K562 (cell line): Measurements from ENCODE around the gene ZNF736. TPM values are rescaled to one million over a fixed set of nuclear protein-coding genes. Genes with fewer than 3 reads are reported as not detected.

Source experiments
- ATAC-seq: fragments of 200-7000 bp; cut with Tn5 transposase; 3 replicates; pipeline ENCODE4 v1.9.1; 2020; ENCODE audit warnings: moderate library complexity
- BruUV-seq: library from RNA; stranded (reverse); fragments of 400-500 nt; replicated peaks from 2 replicates; lab custom pipeline; 2021; lab: Mats Ljungman, UMichigan
- CTCF ChIA-PET: fragments of 300-600 bp; formaldehyde crosslinking; extraction: SDS; loops from one replicate; lab custom pipeline; 2021; ENCODE audit warnings: low intra/inter-chr PET ratio; lab: Yijun Ruan, JAX
- POLR2A ChIA-PET: fragments of 300-600, 350-650 bp; sonication (Branson Sonifier 250); formaldehyde crosslinking; extraction: SDS; loops from one replicate; lab custom pipeline; 2021; ENCODE audit warnings: antibody characterized with exemption, inconsistent platforms; lab: Yijun Ruan, JAX
- DNase-seq, 4 experiments: peaks; one replicate each; pipeline versions ENCODE4 v3.0.0 to v3.0.0-alpha.2; 2011 to 2018; ENCODE audit warnings: low spot score in 3 of 4, mixed read lengths in 3 of 4; ENCODE audit errors: extremely low read depth in 1 of 4
- FAIRE-seq: peaks from 2 replicates; lab custom pipeline; 2011; peaks lifted over from hg19 to GRCh38; lab: Jason Lieb, UNC
- H2AFZ ChIP-seq: 2 replicates; pipeline ENCODE4 v1.6.0; 2011; ENCODE audit warnings: low read depth, low read length, control low read depth, inconsistent platforms
- H3K27ac ChIP-seq: fragments of 200-600 bp; 3 replicates; pipeline ENCODE4 v1.8.0; 2011; ENCODE audit warnings: low read depth, mild to moderate bottlenecking, control low read depth, inconsistent platforms, low read length, moderate library complexity, mixed read lengths; ENCODE audit errors: extremely low read depth
- H3K27me3 ChIP-seq, 2 experiments: fragments of 300-600 bp in 1 of 2; 2 replicates in 1 of 2; 3 replicates in 1 of 2; pipeline versions ENCODE4 v1.6.0 to v1.8.0; 2011; ENCODE audit warnings: inconsistent platforms in 2 of 2, low read length in 2 of 2, mild to moderate bottlenecking in 1 of 2, mixed read lengths in 1 of 2, moderate library complexity in 1 of 2; ENCODE audit not compliant: control insufficient read depth in 2 of 2, insufficient read depth in 2 of 2
- H3K36me3 ChIP-seq: fragments of 300-600 bp; 3 replicates; pipeline ENCODE4 v1.8.0; 2011; ENCODE audit warnings: mild to moderate bottlenecking, low read length, inconsistent platforms; ENCODE audit not compliant: control insufficient read depth, insufficient read depth
- H3K4me1 ChIP-seq, 2 experiments: fragments of 200-600 bp in 1 of 2; replicated peaks in 1 of 2; 2 replicates in 1 of 2; 3 replicates in 1 of 2; pipeline versions ENCODE4 v1.5.1 to v1.8.0; 2011; ENCODE audit warnings: inconsistent platforms in 2 of 2, low read length in 2 of 2, mild to moderate bottlenecking in 1 of 2, mixed read lengths in 1 of 2, moderate library complexity in 1 of 2; ENCODE audit not compliant: control insufficient read depth in 2 of 2, insufficient read depth in 2 of 2
- H3K4me2 ChIP-seq: 2 replicates; pipeline ENCODE4 v1.6.1; 2011; ENCODE audit warnings: low read length, control low read depth, inconsistent platforms, mixed read lengths; ENCODE audit not compliant: insufficient read depth
- H3K4me3 ChIP-seq: fragments of 200-600 bp; sonication (generic), shearing (Covaris generic); 2 replicates; pipeline ENCODE4 v1.5.1; 2016; ENCODE audit warnings: control low read depth, inconsistent platforms
- H3K79me2 ChIP-seq: fragments of 200-600 bp; 3 replicates; pipeline ENCODE4 v1.8.0; 2011; ENCODE audit warnings: low read length, inconsistent platforms; ENCODE audit not compliant: control insufficient read depth, insufficient read depth
- H3K9ac ChIP-seq, 2 experiments: 2 replicates each; pipeline versions ENCODE4 v1.6.0 to v1.6.1; 2011; ENCODE audit warnings: low read depth in 2 of 2, low read length in 2 of 2, control low read depth in 1 of 2, inconsistent platforms in 1 of 2, mild to moderate bottlenecking in 1 of 2, mixed read lengths in 1 of 2; ENCODE audit not compliant: insufficient read depth in 1 of 2
- H3K9me1 ChIP-seq: one replicate; pipeline ENCODE4 v1.6.0; 2011; ENCODE audit warnings: inconsistent platforms, mild to moderate bottlenecking, low read length, moderate library complexity; ENCODE audit not compliant: control insufficient read depth, insufficient read depth
- H3K9me3 ChIP-seq: replicated peaks from 2 replicates; pipeline ENCODE4 v1.5.1; 2011; ENCODE audit warnings: low read depth, low read length, inconsistent platforms; ENCODE audit not compliant: control insufficient read depth, insufficient read depth
- H4K20me1 ChIP-seq: replicated peaks from 2 replicates; pipeline ENCODE4 v1.6.1; 2011; ENCODE audit warnings: low read length, inconsistent platforms, mixed read lengths; ENCODE audit not compliant: control insufficient read depth, insufficient read depth
- CEBPB ChIP-seq: fragments of 450-650 bp; IDR thresholded peaks from 2 replicates; pipeline ENCODE4 v1.6.1; 2016; ENCODE audit warnings: missing genetic modification characterization, missing compliant biosample characterization
- CREB3L1 ChIP-seq: fragments of 450-650 bp; IDR thresholded peaks from 2 replicates; pipeline ENCODE4 v1.6.1; 2014; ENCODE audit warnings: low read depth, mild to moderate bottlenecking, moderate library complexity, borderline replicate concordance
- CREM ChIP-seq: IDR thresholded peaks from 2 replicates; pipeline ENCODE4 v1.6.1; 2014; ENCODE audit warnings: antibody characterized with exemption, low read depth
- EP400 ChIP-seq: fragments of 450-650 bp; IDR thresholded peaks from 2 replicates; pipeline ENCODE4 v1.6.1; 2017; ENCODE audit warnings: antibody characterized with exemption, mild to moderate bottlenecking, moderate library complexity
- HCFC1 ChIP-seq: IDR thresholded peaks from 2 replicates; pipeline ENCODE4 v1.6.1; 2012; ENCODE audit warnings: low read depth, low read length, improper control_type of control experiment
- L3MBTL2 ChIP-seq: fragments of 450-650 bp; IDR thresholded peaks from 2 replicates; pipeline ENCODE4 v1.6.1; 2016; ENCODE audit warnings: mild to moderate bottlenecking, moderate library complexity
- MAX ChIP-seq: sonication (generic); formaldehyde crosslinking; IDR thresholded peaks from 2 replicates; pipeline ENCODE4 v1.9.0; 2022; ENCODE audit warnings: mild to moderate bottlenecking, missing genetic modification reagents
- MBD2 ChIP-seq: sonication (generic); IDR thresholded peaks from 2 replicates; pipeline ENCODE4 v1.6.1; 2016; ENCODE audit warnings: low read depth, borderline replicate concordance
- NCOA1 ChIP-seq: fragments of 450-650 bp; IDR thresholded peaks from 2 replicates; pipeline ENCODE4 v1.6.1; 2016; ENCODE audit warnings: low read depth
- NR2C1 ChIP-seq, 2 experiments: fragments of 450-650 bp; IDR thresholded peaks; 2 replicates each; pipeline ENCODE4 v1.6.1; 2017; ENCODE audit warnings: mild to moderate bottlenecking in 2 of 2, antibody characterized with exemption in 1 of 2, inconsistent platforms in 1 of 2, missing compliant biosample characterization in 1 of 2, missing genetic modification characterization in 1 of 2
- NRF1 ChIP-seq, 2 experiments: fragments of 450-650 bp; IDR thresholded peaks in 1 of 2; conservative IDR thresholded peaks in 1 of 2; 2 replicates each; pipeline ENCODE4 v1.6.1; 2014; ENCODE audit warnings: mild to moderate bottlenecking in 2 of 2
- PHF8 ChIP-seq: fragments of 200-600 bp; sonication (generic); IDR thresholded peaks from 2 replicates; pipeline ENCODE4 v1.6.1; 2012; ENCODE audit warnings: mixed run types, mild to moderate bottlenecking, inconsistent platforms, low read length, moderate library complexity, borderline replicate concordance
- POLR2A ChIP-seq: fragments of 450-650 bp; conservative IDR thresholded peaks from 2 replicates; pipeline ENCODE4 v1.6.1; 2016
- POLR2G ChIP-seq: fragments of 200-400 bp; formaldehyde crosslinking; IDR thresholded peaks from 2 replicates; pipeline ENCODE4 v1.6.1; 2017; ENCODE audit warnings: low read depth, mild to moderate bottlenecking, antibody characterized with exemption, low read length, moderate library complexity
- SIX5 ChIP-seq, 2 experiments: IDR thresholded peaks; 2 replicates each; pipeline ENCODE4 v1.6.1; 2011; ENCODE audit warnings: low read length in 2 of 2, borderline replicate concordance in 1 of 2, low read depth in 1 of 2, mild to moderate bottlenecking in 1 of 2, moderate library complexity in 1 of 2; ENCODE audit not compliant: insufficient read depth in 1 of 2
- SP1 ChIP-seq: sonication (generic); formaldehyde crosslinking; IDR thresholded peaks from 2 replicates; pipeline ENCODE4 v1.8.1; 2022; ENCODE audit warnings: mild to moderate bottlenecking, missing genetic modification reagents
- STAG1 ChIP-seq: sonication (generic); formaldehyde crosslinking; IDR thresholded peaks from 2 replicates; pipeline ENCODE4 v1.5.0; 2020; ENCODE audit warnings: missing genetic modification reagents, borderline replicate concordance
- ZBTB2 ChIP-seq: fragments of 450-650 bp; IDR thresholded peaks from 2 replicates; pipeline ENCODE4 v1.6.1; 2016; ENCODE audit warnings: antibody characterized with exemption
- WGBS: fragments of 100-300 bp; shearing (Covaris generic); methylation state at CpG from one replicate; pipeline ENCODE4 v1.1.6; 2016; ENCODE audit warnings: low coverage, mixed read lengths; ENCODE audit not compliant: insufficient coverage; ENCODE audit errors: missing lambda C conversion rate; 5-methylcytosine and 5-hydroxymethylcytosine counted together
- in situ Hi-C: fragments of 300-500 bp; cut with MboI; formaldehyde crosslinking; loops from 4 replicates; pipeline ENCODE4 v1.15.0; 2018; ENCODE audit warnings: inconsistent platforms, mixed read lengths
- intact Hi-C: fragments of 100-400 bp; cut with micrococcal nuclease; formaldehyde crosslinking; loops from 2 replicates; pipeline ENCODE4 v1.14.2; 2022
- polyA plus RNA-seq, 8 experiments: library from polyadenylated mRNA; depleted of rRNA in 4 of 8; stranded (reverse) in 5 of 8; unstranded in 3 of 8; fragments of >200 nt; fragmentation: Nextera tagmentation in 2 of 8; fragmentation: Illumina TruSeq in 1 of 8; extraction: Ambion mirVana in 2 of 8; extraction: Trizol in 1 of 8; gene quantifications; 2 replicates each; pipeline versions ENCODE4 v1.2.1 to v1.2.3, GENCODE V29; 2011 to 2014; ENCODE audit warnings: inconsistent platforms in 1 of 8, missing spikeins in 1 of 8
- total RNA-seq, 7 experiments: library from RNA; depleted of rRNA in 6 of 7; stranded (reverse); fragments of >200 nt in 6 of 7; fragmentation: Illumina TruSeq in 2 of 7; extraction: Trizol in 2 of 7; gene quantifications; 2 replicates each; pipeline versions ENCODE4 v1.2.1 to v1.2.3, GENCODE V29; 2011 to 2021; ENCODE audit warnings: low replicate concordance in 1 of 7

Gene ZNF736
- total and polyA plus RNA-seq, 9 of the 15 experiments (the other 6 are each of a cell fraction or from before 2014, with no cell fraction given) = 2.7 to 15.6 (median 7.6) TPM

GRCh38 chr7:64307254-64308015 lies 6.3 kb upstream of the ZNF736 start:
- TSS peak; percentile 84 for BruUV-seq
- H3K9me1 ChIP-seq = no peaks in the 10 kb centered on the region
- peak; percentile 97 for ATAC-seq
- H4K20me1 ChIP-seq = no peaks in the 10 kb centered on the region
- peak overlapping the region; percentile 37 for H3K4me3 ChIP-seq
- H3K9ac ChIP-seq = peak overlapping the region; percentile 64 to 91
- peak overlapping the region; percentile 76 for H3K4me2 ChIP-seq
- H3K27me3 ChIP-seq = no peaks in the 10 kb centered on the region
- WGBS = 2% methylated on average over 30 of the region's 33 CpGs
- in situ Hi-C loops = no loop called here
- peak overlapping the region; percentile 78 for H2AFZ ChIP-seq
- no peaks in the 10 kb centered on the region for H3K36me3 ChIP-seq
- H3K4me1 ChIP-seq = peaks cover 0 to 3% of the 10 kb centered on the region in 2 experiments; a peak in 3 of 5 replicates
- POLR2A ChIA-PET = interaction anchor here (0.5 to 1.5 kb wide), 4 partner anchors 8 to 159 kb away, joined by 3 to 5 read pairs (median 4); no protein-coding TSS in a partner anchor
- CTCF ChIA-PET = no interaction called here
- peak; percentile 39 to 88 (median 46) for DNase-seq
- peak; percentile 84 for FAIRE-seq
- intact Hi-C loops = loop anchor here (5.0 to 10.0 kb wide), 2 partner anchors 320 to 463 kb away; no protein-coding TSS in a partner anchor
- H3K79me2 ChIP-seq = no peaks in the 10 kb centered on the region
- H3K27ac ChIP-seq = peak overlapping the region; percentile 54; the same call in 2 of the 3 replicates
- H3K9me3 ChIP-seq = no peaks in the 10 kb centered on the region
- TF ChIP-seq ZBTB2 = no peak
- TF ChIP-seq PHF8 = peak; percentile 64; the same call in 1 of the 2 replicates
- peak; percentile 30; the same call in 1 of the 2 replicates for TF ChIP-seq MAX
- TF ChIP-seq L3MBTL2 = peak; percentile 72
- TF ChIP-seq CEBPB (tag) = peak; percentile 61
- TF ChIP-seq MBD2 = 0 out of 2 replicates have a peak, but pooled peaks have one; percentile 49
- peak; percentile 29; the same call in 1 of the 2 replicates for TF ChIP-seq EP400
- peak; percentile 50; the same call in 1 of the 2 replicates for TF ChIP-seq CREB3L1
- peak; percentile 70 for TF ChIP-seq CREM
- TF ChIP-seq POLR2A = 0 out of 2 replicates have a peak, but pooled peaks have one; percentile 39
- peak in 1 of 2 experiments; percentile 25; a peak in 2 of 4 replicates for TF ChIP-seq SIX5 (IDR thresholded peaks at IDR 0.05; ENCODE audit: borderline replicate concordance in 1 of 2, insufficient read depth in 1 of 2, low read depth in 1 of 2, low read length in 2 of 2)
- peak; percentile 81 for TF ChIP-seq HCFC1
- no peak for TF ChIP-seq STAG1
- no peak for TF ChIP-seq NR2C1 (IDR thresholded peaks at IDR 0.05)
- peak; percentile 60 for TF ChIP-seq NR2C1 (tag; IDR thresholded peaks at IDR 0.05)
- peak; percentile 91 to 93 for TF ChIP-seq NRF1 (conservative IDR thresholded peaks at IDR 0.05 in 1 of 2, IDR thresholded peaks at IDR 0.05 in 1 of 2)
- no peak for TF ChIP-seq NCOA1
- TF ChIP-seq POLR2G = peak; percentile 67
- TF ChIP-seq SP1 (CRISPR knock-in tag) = peak; percentile 46; the same call in 1 of the 2 replicates
